Calu3 (cell line): ENCODE results near the gene SPOCD1. TPM values are rescaled to one million over a fixed set of nuclear protein-coding genes. Genes with fewer than 3 reads are reported as not detected.

ENCODE experiments used
- BruUV-seq: library from RNA; stranded (reverse); fragments of 400-500 nt; replicated peaks from 2 replicates; lab custom pipeline; 2021; lab: Mats Ljungman, UMichigan
- CTCF ChIA-PET: fragments of 300-600 bp; sonication (Branson Sonifier 250); formaldehyde crosslinking; loops from one replicate; lab custom pipeline; 2022; ENCODE audit warnings: antibody characterized with exemption; lab: Charles Lee
- DNase-seq: peaks from one replicate; pipeline ENCODE4 v3.0.0; 2022
- H3K27ac Mint-ChIP-seq: one replicate; pipeline ENCODE4 v1.8.0; 2022; ENCODE audit warnings: mixed read lengths; ENCODE audit not compliant: unreplicated experiment
- H3K27me3 Mint-ChIP-seq: one replicate; pipeline ENCODE4 v1.8.0; 2022; ENCODE audit warnings: mixed read lengths; ENCODE audit not compliant: unreplicated experiment
- H3K36me3 Mint-ChIP-seq: one replicate; pipeline ENCODE4 v1.8.0; 2022; ENCODE audit warnings: mild to moderate bottlenecking, moderate library complexity, mixed read lengths; ENCODE audit not compliant: insufficient read depth, unreplicated experiment
- H3K4me1 Mint-ChIP-seq: one replicate; pipeline ENCODE4 v1.8.0; 2022; ENCODE audit warnings: mild to moderate bottlenecking, low read depth, mixed read lengths; ENCODE audit not compliant: unreplicated experiment
- H3K4me3 Mint-ChIP-seq: one replicate; pipeline ENCODE4 v1.8.0; 2022; ENCODE audit warnings: mild to moderate bottlenecking, low read depth, moderate library complexity, mixed read lengths; ENCODE audit not compliant: unreplicated experiment
- H3K9me3 Mint-ChIP-seq: one replicate; pipeline ENCODE4 v1.8.0; 2022; ENCODE audit warnings: low read depth, mixed read lengths; ENCODE audit not compliant: unreplicated experiment
- CTCF ChIP-seq: fragments of 200-600 bp; IDR thresholded peaks from one replicate; pipeline ENCODE4 v1.8.0; 2022; ENCODE audit warnings: antibody characterized with exemption; ENCODE audit not compliant: unreplicated experiment
- intact Hi-C: fragments of 100-400 bp; cut with micrococcal nuclease; formaldehyde crosslinking; loops from one replicate; pipeline ENCODE4 v1.10.0; 2022; ENCODE audit not compliant: unreplicated experiment
- total RNA-seq: library from RNA; stranded (reverse); gene quantifications from 2 replicates; pipeline ENCODE4 v1.2.3, GENCODE V29; 2022

SPOCD1 gene
- total RNA-seq, 1 experiment from 2014 or later = 6.3 TPM

- no peak overlapping the region for H3K4me3 Mint-ChIP-seq
- H3K27me3 Mint-ChIP-seq = peaks cover 8% of the 10 kb centered on the region
- DNase-seq = no peak
- peaks cover 3% of the 10 kb centered on the region for H3K4me1 Mint-ChIP-seq
- CTCF ChIA-PET = interaction anchor here (0.6 to 0.8 kb wide), 2 partner anchors 25 to 187 kb away, joined by 3 to 6 read pairs; no protein-coding TSS in a partner anchor
- no peaks in the 10 kb centered on the region for H3K9me3 Mint-ChIP-seq
- no peak overlapping the region for H3K27ac Mint-ChIP-seq
- no TSS peak for BruUV-seq
- no peak for TF ChIP-seq CTCF
- no peaks in the 10 kb centered on the region for H3K36me3 Mint-ChIP-seq
- intact Hi-C loops = no loop called here
Measured at GRCh38 chr1:31804098-31804497, 11.7 kb downstream of the SPOCD1 start.

GRCh38 chr1:31803610-31804009 lies 12.2 kb downstream of the SPOCD1 start:
- no TSS peak for BruUV-seq
- Mint-ChIP-seq H3K27me3 (peaks cover 8% of the 10 kb centered on the region), H3K4me1 (peaks cover 7% of the 10 kb centered on the region), H3K27ac (no peak overlapping the region), H3K36me3 (no peaks in the 10 kb centered on the region), H3K9me3 (no peaks in the 10 kb centered on the region), H3K4me3 (no peak overlapping the region)
- DNase-seq = no peak
- CTCF ChIA-PET = interaction anchor here (0.6 to 0.8 kb wide), 2 partner anchors 24 to 187 kb away, joined by 3 to 6 read pairs; no protein-coding TSS in a partner anchor
- intact Hi-C loops = no loop called here
- TF ChIP-seq CTCF = no peak

GRCh38 chr1:31802190-31803150 lies 13.4 kb downstream of the SPOCD1 start:
- Mint-ChIP-seq H3K4me1 (peaks cover 19% of the 10 kb centered on the region), H3K9me3 (no peaks in the 10 kb centered on the region), H3K4me3 (no peak overlapping the region), H3K27ac (no peak overlapping the region), H3K36me3 (peaks cover 4% of the 10 kb centered on the region), H3K27me3 (peaks cover 8% of the 10 kb centered on the region)
- TF ChIP-seq CTCF = no peak
- DNase-seq = no peak
- intact Hi-C loops = no loop called here
- no TSS peak for BruUV-seq
- CTCF ChIA-PET = no interaction called here

GRCh38 chr1:31801458-31801857 lies 14.4 kb downstream of the SPOCD1 start:
- DNase-seq = no peak
- BruUV-seq = no TSS peak
- CTCF ChIA-PET = no interaction called here

More at GRCh38 chr1:31801458-31801857, 14.4 kb downstream of the SPOCD1 start:
- H3K4me3 Mint-ChIP-seq = no peak overlapping the region
- no peak overlapping the region for H3K27ac Mint-ChIP-seq
- H3K36me3 Mint-ChIP-seq = peaks cover 4% of the 10 kb centered on the region
- H3K4me1 Mint-ChIP-seq = peaks cover 29% of the 10 kb centered on the region
- H3K27me3 Mint-ChIP-seq = peaks cover 8% of the 10 kb centered on the region
- intact Hi-C loops = no loop called here
- TF ChIP-seq CTCF = no peak
- H3K9me3 Mint-ChIP-seq = no peaks in the 10 kb centered on the region
